ENCODE measurements around the gene MBD4. TPM values are rescaled to one million over a fixed set of nuclear protein-coding genes. Genes with fewer than 3 reads are reported as not detected.

The MBD4 gene
- total and polyA plus RNA-seq, 2 experiments from 2014 or later = 33.9 to 59.3 TPM

- H3K27ac Mint-ChIP-seq = no peak overlapping the region
- TF ChIP-seq JUNB (IDR thresholded peaks at IDR 0.05; ENCODE audit: unreplicated experiment) (no peak), EZH2 (IDR thresholded peaks at IDR 0.05; ENCODE audit: low read depth, unreplicated experiment) (no peak), NANOG (IDR thresholded peaks at IDR 0.05; ENCODE audit: borderline replicate concordance) (no peak), POLR2AphosphoS5 (IDR thresholded peaks at IDR 0.05; ENCODE audit: low read depth) (no peak), REST (IDR thresholded peaks at IDR 0.05; ENCODE audit: unreplicated experiment) (no peak), ETS1 (IDR thresholded peaks at IDR 0.05) (no peak), CREB1 (CRISPR knock-in tag; IDR thresholded peaks at IDR 0.05; ENCODE audit: low read depth) (no peak), ZNF331 (CRISPR knock-in tag; IDR thresholded peaks at IDR 0.05; ENCODE audit: low read depth) (no peak), CTCF (conservative IDR thresholded peaks at IDR 0.05; ENCODE audit: low read depth in 2 of 2) (no peak), STAT1 (IDR thresholded peaks at IDR 0.05; ENCODE audit: unreplicated experiment) (no peak)
- Histone ChIP-seq H3K79me2 (replicated peaks; ENCODE audit: insufficient read depth) (no peaks in the 10 kb centered on the region), H3K27ac (ENCODE audit: low read depth) (no peak overlapping the region), H3F3A (replicated peaks; ENCODE audit: low read depth) (0 out of 2 replicates have a peak, but pooled peaks cover 3% of the 10 kb centered on the region), H3K36me3 (ENCODE audit: insufficient read depth) (no peaks in the 10 kb centered on the region), H3K9me2 (ENCODE audit: insufficient read depth) (0 out of 2 replicates have a peak, but pooled peaks cover 3% of the 10 kb centered on the region), H2AFZ (no peak overlapping the region), H3K4me2 (no peak overlapping the region), H4K20me1 (replicated peaks; ENCODE audit: insufficient read depth) (no peaks in the 10 kb centered on the region), H3K4me1 (ENCODE audit: insufficient read depth) (peaks cover 23% of the 10 kb centered on the region), H3K27me3 (ENCODE audit: insufficient read depth) (peaks cover 9% of the 10 kb centered on the region), H3K4me3 (no peak overlapping the region)
- no peaks in the 10 kb centered on the region for H3K36me3 Mint-ChIP-seq (ENCODE audit: low read depth)
- H3K4me3 Mint-ChIP-seq = no peak overlapping the region
- no peaks in the 10 kb centered on the region; the same call in 2 of the 3 replicates for H3K9me3 Mint-ChIP-seq
- no peak for ATAC-seq
- peaks cover 43% of the 10 kb centered on the region for H3K4me1 Mint-ChIP-seq
- peaks cover 25% of the 10 kb centered on the region for H3K27me3 Mint-ChIP-seq (ENCODE audit: insufficient read depth, low read depth, poor library complexity)
- no peak for DNase-seq (ENCODE audit: low spot score)
These were observed 16.9 kb downstream of the MBD4 start for GRCh38 chr3:129422897-129423296.
